ENCODE data around the gene PRR4. TPM values are rescaled to one million over a fixed set of nuclear protein-coding genes. Genes with fewer than 3 reads are reported as not detected.

Gene PRR4
- total and polyA plus RNA-seq, 3 donors from 2014 or later, result 1.3 to 8.4 (median 4.3) TPM

DNA sequence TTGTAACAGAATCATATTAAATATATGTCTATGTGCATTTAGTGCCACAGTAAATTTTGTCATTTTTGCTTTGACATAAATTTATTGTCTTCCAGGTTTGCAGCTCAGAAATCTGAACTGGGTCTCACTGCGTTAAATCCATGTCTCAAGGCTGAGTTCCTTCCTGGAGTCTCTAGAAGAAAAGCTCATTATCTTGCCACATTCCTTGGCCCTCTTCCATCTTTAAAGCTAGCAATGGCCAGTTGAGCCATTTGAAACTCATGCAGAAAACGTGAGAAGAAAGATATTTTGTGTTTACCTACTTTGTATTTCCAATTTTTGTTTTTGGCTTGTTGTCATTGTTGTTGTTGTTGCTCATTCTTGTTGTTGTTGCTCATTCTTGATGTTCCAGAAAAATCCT lies 24.1 kb upstream of the PRR4 start:
- peak; percentile 31 for DNase-seq
- TF ChIP-seq, protein P1, sequence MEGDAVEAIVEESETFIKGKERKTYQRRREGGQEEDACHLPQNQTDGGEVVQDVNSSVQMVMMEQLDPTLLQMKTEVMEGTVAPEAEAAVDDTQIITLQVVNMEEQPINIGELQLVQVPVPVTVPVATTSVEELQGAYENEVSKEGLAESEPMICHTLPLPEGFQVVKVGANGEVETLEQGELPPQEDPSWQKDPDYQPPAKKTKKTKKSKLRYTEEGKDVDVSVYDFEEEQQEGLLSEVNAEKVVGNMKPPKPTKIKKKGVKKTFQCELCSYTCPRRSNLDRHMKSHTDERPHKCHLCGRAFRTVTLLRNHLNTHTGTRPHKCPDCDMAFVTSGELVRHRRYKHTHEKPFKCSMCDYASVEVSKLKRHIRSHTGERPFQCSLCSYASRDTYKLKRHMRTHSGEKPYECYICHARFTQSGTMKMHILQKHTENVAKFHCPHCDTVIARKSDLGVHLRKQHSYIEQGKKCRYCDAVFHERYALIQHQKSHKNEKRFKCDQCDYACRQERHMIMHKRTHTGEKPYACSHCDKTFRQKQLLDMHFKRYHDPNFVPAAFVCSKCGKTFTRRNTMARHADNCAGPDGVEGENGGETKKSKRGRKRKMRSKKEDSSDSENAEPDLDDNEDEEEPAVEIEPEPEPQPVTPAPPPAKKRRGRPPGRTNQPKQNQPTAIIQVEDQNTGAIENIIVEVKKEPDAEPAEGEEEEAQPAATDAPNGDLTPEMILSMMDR (IDR thresholded peaks at IDR 0.05), result no peak
- TF ChIP-seq POLR2A (IDR thresholded peaks at IDR 0.05), result no peak
- H3K4me1 ChIP-seq, result no peaks in the 10 kb centered on the region
- no peak overlapping the region for H3K27ac ChIP-seq
- H3K36me3 ChIP-seq (ENCODE audit: low read depth, missing control alignments), result no peaks in the 10 kb centered on the region
- H3K9me3 ChIP-seq, result no peaks in the 10 kb centered on the region
- intact Hi-C loops (cut with DNase I; ENCODE audit: low total_unique reads), result no loop called here
- no peak overlapping the region for H3K4me3 ChIP-seq
- 29 to 59% methylated on average over 2 of the region's 2 CpGs for WGBS, 2 donors
- H3K27me3 ChIP-seq, result no peaks in the 10 kb centered on the region

DNA sequence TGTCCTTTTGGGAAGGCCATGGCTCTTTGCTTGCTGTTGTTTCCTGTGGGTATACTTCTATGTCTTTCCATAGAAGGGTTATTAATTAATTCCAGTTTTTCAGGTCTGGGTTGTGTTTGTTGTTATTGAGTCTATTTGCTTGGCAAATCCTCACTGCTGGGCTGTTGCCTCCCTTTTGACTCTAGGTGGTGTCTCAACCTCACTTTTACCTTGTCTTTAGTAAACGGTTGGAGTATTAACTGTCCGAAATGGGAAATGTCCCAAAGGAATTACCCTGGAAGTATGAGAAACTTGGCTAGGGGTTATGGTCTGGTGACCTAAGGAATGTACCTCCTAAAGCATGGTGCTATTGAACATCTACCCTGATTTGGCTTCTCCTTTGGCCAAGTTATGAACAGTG lies 18.1 kb upstream of the PRR4 start:
- no peak for DNase-seq
- 71 to 97% methylated on average over 2 of the region's 2 CpGs for WGBS, 2 donors

DNA sequence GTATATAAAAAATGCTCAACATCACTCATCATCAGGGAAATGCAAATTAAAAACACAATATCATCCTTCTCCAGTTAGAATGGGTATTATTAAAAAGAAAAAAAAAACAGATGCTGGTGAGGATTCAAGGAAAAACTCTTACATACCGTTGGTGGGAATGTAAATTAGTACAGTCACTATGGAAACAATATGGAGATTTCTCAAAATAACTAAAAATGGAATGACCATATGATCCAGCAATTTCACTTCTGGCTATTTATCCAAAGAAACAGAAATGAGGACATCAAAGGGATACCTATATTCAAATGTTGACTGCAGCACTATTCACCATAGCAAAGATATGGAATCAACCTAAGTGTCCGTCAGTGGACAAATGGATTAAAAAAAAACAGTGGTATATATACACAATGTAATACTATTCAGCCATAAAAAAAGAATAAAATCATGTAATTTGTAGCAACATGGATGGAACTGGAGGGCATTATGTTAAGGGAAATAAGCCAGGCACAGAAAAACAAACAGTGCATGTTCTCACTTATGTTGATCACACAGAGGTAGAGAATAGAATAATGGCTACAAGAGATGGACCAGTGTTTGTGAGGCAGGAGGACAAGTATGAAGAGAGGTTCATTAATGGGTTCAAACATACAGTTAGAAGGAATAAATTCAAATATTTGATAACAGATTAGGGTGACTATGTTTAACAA lies 14.4 kb upstream of the PRR4 start:
- intact Hi-C loops (cut with DNase I; ENCODE audit: low total_unique reads), result no loop called here
- Histone ChIP-seq H3K4me1 (no peaks in the 10 kb centered on the region), H3K27me3 (no peaks in the 10 kb centered on the region), H3K36me3 (ENCODE audit: low read depth, missing control alignments) (no peaks in the 10 kb centered on the region), H3K27ac (no peak overlapping the region), H3K9me3 (no peaks in the 10 kb centered on the region), H3K4me3 (no peak overlapping the region)
- 83 to 88% methylated on average over 2 of the region's 2 CpGs for WGBS, 2 donors
- no peak for TF ChIP-seq POLR2A (IDR thresholded peaks at IDR 0.05)
- TF ChIP-seq, protein P1 (IDR thresholded peaks at IDR 0.05), result no peak
- DNase-seq, result no peak

More for the DNA sequence above, 18.1 kb upstream of the PRR4 start:
- Histone ChIP-seq H3K9me3 (no peaks in the 10 kb centered on the region), H3K27ac (no peak overlapping the region), H3K27me3 (no peaks in the 10 kb centered on the region), H3K4me3 (no peak overlapping the region), H3K36me3 (ENCODE audit: low read depth, missing control alignments) (no peaks in the 10 kb centered on the region), H3K4me1 (no peaks in the 10 kb centered on the region)
- intact Hi-C loops (cut with DNase I; ENCODE audit: low total_unique reads), result no loop called here
- TF ChIP-seq, protein P1 (IDR thresholded peaks at IDR 0.05), result no peak
- no peak for TF ChIP-seq POLR2A (IDR thresholded peaks at IDR 0.05)

DNA sequence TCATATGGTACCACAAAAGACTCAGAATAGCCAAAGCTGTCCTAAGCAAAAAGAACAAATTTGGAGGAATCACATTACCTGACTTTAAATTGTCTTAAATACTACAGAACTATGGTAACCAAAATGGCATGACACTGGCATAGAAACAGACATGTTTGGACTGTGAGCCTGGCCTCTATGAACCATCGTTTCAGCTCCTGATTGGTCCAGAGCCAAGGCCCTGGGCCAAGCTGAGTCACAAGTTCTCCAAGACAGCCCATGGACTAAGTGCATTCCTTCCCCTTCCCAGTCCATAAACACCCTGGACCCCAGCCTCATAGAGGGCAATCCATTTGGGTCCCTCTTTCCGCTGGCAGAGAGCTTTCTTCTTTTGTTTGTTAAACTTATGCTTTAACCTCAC lies 12.1 kb upstream of the PRR4 start:
- H3K4me1 ChIP-seq, result no peaks in the 10 kb centered on the region
- H3K27ac ChIP-seq, result no peak overlapping the region
- 85 to 92% methylated on average over 2 of the region's 2 CpGs for WGBS, 2 donors
- H3K36me3 ChIP-seq (ENCODE audit: low read depth, missing control alignments), result no peaks in the 10 kb centered on the region
- no peak for DNase-seq
- TF ChIP-seq, protein P1 (IDR thresholded peaks at IDR 0.05), result no peak
- no peak for TF ChIP-seq POLR2A (IDR thresholded peaks at IDR 0.05)
- intact Hi-C loops (cut with DNase I; ENCODE audit: low total_unique reads), result no loop called here
- no peak overlapping the region for H3K4me3 ChIP-seq
- H3K9me3 ChIP-seq, result no peaks in the 10 kb centered on the region
- no peaks in the 10 kb centered on the region for H3K27me3 ChIP-seq

DNA sequence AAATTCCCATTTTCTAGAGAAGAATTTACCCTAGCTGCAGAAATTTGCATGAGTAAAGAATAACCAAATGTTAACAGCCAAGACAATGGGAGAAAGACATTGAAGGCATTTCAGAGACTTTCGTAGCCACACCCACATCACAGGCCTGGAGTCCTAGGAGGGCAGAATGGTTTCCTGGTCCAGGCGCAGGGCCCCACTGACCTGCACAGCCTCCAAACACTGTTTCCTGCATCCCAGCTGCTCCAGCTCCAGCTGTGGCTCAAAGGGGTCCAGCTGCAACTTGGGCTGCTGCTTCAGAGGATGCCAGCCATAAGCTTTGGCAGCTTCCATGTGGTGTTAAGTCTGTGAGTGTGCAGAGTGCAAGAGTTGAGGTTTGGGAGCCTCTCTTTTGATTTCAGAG lies 6.5 kb upstream of the PRR4 start:
- 92 to 94% methylated on average over 2 of the region's 2 CpGs for WGBS, 2 donors
- Histone ChIP-seq H3K27ac (no peak overlapping the region), H3K4me3 (no peak overlapping the region), H3K4me1 (no peaks in the 10 kb centered on the region), H3K9me3 (no peaks in the 10 kb centered on the region), H3K36me3 (ENCODE audit: low read depth, missing control alignments) (no peaks in the 10 kb centered on the region), H3K27me3 (no peaks in the 10 kb centered on the region)
- intact Hi-C loops (cut with DNase I; ENCODE audit: low total_unique reads), result no loop called here
- DNase-seq, result no peak
- TF ChIP-seq, protein P1 (IDR thresholded peaks at IDR 0.05), result no peak
- no peak for TF ChIP-seq POLR2A (IDR thresholded peaks at IDR 0.05)
